ENCODE measurements around the gene MYH7.

The MYH7 gene

GRCh38 chr14:23375527-23376251 is 59.8 kb downstream of the MYH7 start:
- H3K27ac ChIP-seq (ENCODE audit: low read depth, low read length) = no peak overlapping the region
- no peak overlapping the region for H3K4me3 ChIP-seq (ENCODE audit: low read depth in 1 of 2, low read length in 2 of 2)
- H3K27me3 ChIP-seq (ENCODE audit: control insufficient read depth in 1 of 2, insufficient read depth in 2 of 2, low read length in 2 of 2) = no peaks in the 10 kb centered on the region
- peaks cover 7 to 11% of the 10 kb centered on the region in 2 donors for H3K4me1 ChIP-seq (ENCODE audit: control insufficient read depth in 1 of 2, insufficient read depth in 2 of 2, low read length in 2 of 2)
- no peaks in the 10 kb centered on the region for H3K9me3 ChIP-seq (ENCODE audit: control insufficient read depth in 1 of 2, low read length in 2 of 2)
- no peak overlapping the region for H3K9ac ChIP-seq (ENCODE audit: low read depth in 1 of 2, low read length in 2 of 2)
- no peaks in the 10 kb centered on the region for H3K36me3 ChIP-seq (ENCODE audit: control insufficient read depth in 1 of 2, insufficient read depth in 2 of 2, low read length in 2 of 2)

GRCh38 chr14:23373041-23373440 is 62.4 kb downstream of the MYH7 start:
- Histone ChIP-seq H3K36me3 (ENCODE audit: control insufficient read depth in 1 of 2, insufficient read depth in 2 of 2, low read length in 2 of 2) (no peaks in the 10 kb centered on the region), H3K9ac (ENCODE audit: low read depth in 1 of 2, low read length in 2 of 2) (no peak overlapping the region), H3K9me3 (ENCODE audit: control insufficient read depth in 1 of 2, low read length in 2 of 2) (no peaks in the 10 kb centered on the region), H3K27ac (ENCODE audit: low read depth, low read length) (no peak overlapping the region), H3K27me3 (ENCODE audit: control insufficient read depth in 1 of 2, insufficient read depth in 2 of 2, low read length in 2 of 2) (no peaks in the 10 kb centered on the region), H3K4me1 (ENCODE audit: control insufficient read depth in 1 of 2, insufficient read depth in 2 of 2, low read length in 2 of 2) (no peaks in the 10 kb centered on the region), H3K4me3 (ENCODE audit: low read depth in 1 of 2, low read length in 2 of 2) (no peak overlapping the region)

- no peaks in the 10 kb centered on the region for H3K4me1 ChIP-seq (ENCODE audit: control insufficient read depth in 1 of 2, insufficient read depth in 2 of 2, low read length in 2 of 2)
- no peaks in the 10 kb centered on the region for H3K36me3 ChIP-seq (ENCODE audit: control insufficient read depth in 1 of 2, insufficient read depth in 2 of 2, low read length in 2 of 2)
- no peak within 1 kb of the TSS for H3K27ac ChIP-seq (ENCODE audit: low read depth, low read length)
- H3K27me3 ChIP-seq (ENCODE audit: control insufficient read depth in 1 of 2, insufficient read depth in 2 of 2, low read length in 2 of 2) = peaks cover 0 to 3% of the 10 kb centered on the region in 2 donors
- no peaks in the 10 kb centered on the region for H3K9me3 ChIP-seq (ENCODE audit: control insufficient read depth in 1 of 2, low read length in 2 of 2)
- H3K4me3 ChIP-seq (ENCODE audit: low read depth in 1 of 2, low read length in 2 of 2) = no peak within 1 kb of the TSS
- no peak within 1 kb of the TSS for H3K9ac ChIP-seq (ENCODE audit: low read depth in 1 of 2, low read length in 2 of 2)
Observed at GRCh38 chr14:23372509-23372908, 63.0 kb downstream of the MYH7 start, which contains the start of gene IL25. Gene IL25, plus strand, starts transcription at chr14:23372809.

GRCh38 chr14:23371865-23372264 is 63.6 kb downstream of the MYH7 start:
- Histone ChIP-seq H3K36me3 (ENCODE audit: control insufficient read depth in 1 of 2, insufficient read depth in 2 of 2, low read length in 2 of 2) (no peaks in the 10 kb centered on the region), H3K27me3 (ENCODE audit: control insufficient read depth in 1 of 2, insufficient read depth in 2 of 2, low read length in 2 of 2) (peaks cover 4 to 5% of the 10 kb centered on the region in 2 donors), H3K9ac (ENCODE audit: low read depth in 1 of 2, low read length in 2 of 2) (no peak overlapping the region), H3K4me1 (ENCODE audit: control insufficient read depth in 1 of 2, insufficient read depth in 2 of 2, low read length in 2 of 2) (no peaks in the 10 kb centered on the region), H3K4me3 (ENCODE audit: low read depth in 1 of 2, low read length in 2 of 2) (no peak overlapping the region), H3K27ac (ENCODE audit: low read depth, low read length) (no peak overlapping the region), H3K9me3 (ENCODE audit: control insufficient read depth in 1 of 2, low read length in 2 of 2) (no peaks in the 10 kb centered on the region)

- no peaks in the 10 kb centered on the region for H3K9me3 ChIP-seq (ENCODE audit: control insufficient read depth in 1 of 2, low read length in 2 of 2)
- no peak overlapping the region for H3K27ac ChIP-seq (ENCODE audit: low read depth, low read length)
- no peak overlapping the region for H3K4me3 ChIP-seq (ENCODE audit: low read depth in 1 of 2, low read length in 2 of 2)
- H3K36me3 ChIP-seq (ENCODE audit: control insufficient read depth in 1 of 2, insufficient read depth in 2 of 2, low read length in 2 of 2) = no peaks in the 10 kb centered on the region
- peaks cover 6 to 11% of the 10 kb centered on the region in 2 donors for H3K27me3 ChIP-seq (ENCODE audit: control insufficient read depth in 1 of 2, insufficient read depth in 2 of 2, low read length in 2 of 2)
- no peak overlapping the region for H3K9ac ChIP-seq (ENCODE audit: low read depth in 1 of 2, low read length in 2 of 2)
- no peaks in the 10 kb centered on the region for H3K4me1 ChIP-seq (ENCODE audit: control insufficient read depth in 1 of 2, insufficient read depth in 2 of 2, low read length in 2 of 2)
Observed at GRCh38 chr14:23370221-23370620, 65.2 kb downstream of the MYH7 start.

- Histone ChIP-seq H3K4me1 (ENCODE audit: control insufficient read depth in 1 of 2, insufficient read depth in 2 of 2, low read length in 2 of 2) (peaks cover 0 to 4% of the 10 kb centered on the region in 2 donors), H3K4me3 (ENCODE audit: low read depth in 1 of 2, low read length in 2 of 2) (no peak overlapping the region), H3K27ac (ENCODE audit: low read depth, low read length) (no peak overlapping the region), H3K27me3 (ENCODE audit: control insufficient read depth in 1 of 2, insufficient read depth in 2 of 2, low read length in 2 of 2) (peaks cover 14 to 28% of the 10 kb centered on the region in 2 donors), H3K9ac (ENCODE audit: low read depth in 1 of 2, low read length in 2 of 2) (no peak overlapping the region), H3K9me3 (ENCODE audit: control insufficient read depth in 1 of 2, low read length in 2 of 2) (no peaks in the 10 kb centered on the region), H3K36me3 (ENCODE audit: control insufficient read depth in 1 of 2, insufficient read depth in 2 of 2, low read length in 2 of 2) (no peaks in the 10 kb centered on the region)
Observed at GRCh38 chr14:23366426-23366921, 69.0 kb downstream of the MYH7 start.

- H3K27ac ChIP-seq (ENCODE audit: low read depth, low read length) = peak overlapping the region; percentile 72
- no peaks in the 10 kb centered on the region for H3K9me3 ChIP-seq (ENCODE audit: control insufficient read depth in 1 of 2, low read length in 2 of 2)
- peak overlapping the region; percentile 34 to 53 for H3K4me3 ChIP-seq (ENCODE audit: low read depth in 1 of 2, low read length in 2 of 2)
- H3K27me3 ChIP-seq (ENCODE audit: control insufficient read depth in 1 of 2, insufficient read depth in 2 of 2, low read length in 2 of 2) = peaks cover 14 to 28% of the 10 kb centered on the region in 2 donors
- H3K36me3 ChIP-seq (ENCODE audit: control insufficient read depth in 1 of 2, insufficient read depth in 2 of 2, low read length in 2 of 2) = no peaks in the 10 kb centered on the region
- peak overlapping the region in 1 of 2 donors; percentile 40 for H3K9ac ChIP-seq (ENCODE audit: low read depth in 1 of 2, low read length in 2 of 2)
- H3K4me1 ChIP-seq (ENCODE audit: control insufficient read depth in 1 of 2, insufficient read depth in 2 of 2, low read length in 2 of 2) = peaks cover 0 to 4% of the 10 kb centered on the region in 2 donors
Observed at GRCh38 chr14:23365732-23366425, 69.6 kb downstream of the MYH7 start.

GRCh38 chr14:23365036-23365731 is 70.3 kb downstream of the MYH7 start, which contains the start of gene EFS:
Gene EFS, minus strand, starts transcription at chr14:23365172. Its CDS starts 147 bp downstream, at chr14:23365025.
- Histone ChIP-seq H3K27me3 (ENCODE audit: control insufficient read depth in 1 of 2, insufficient read depth in 2 of 2, low read length in 2 of 2) (peaks cover 14 to 28% of the 10 kb centered on the region in 2 donors), H3K4me1 (ENCODE audit: control insufficient read depth in 1 of 2, insufficient read depth in 2 of 2, low read length in 2 of 2) (peaks cover 0 to 4% of the 10 kb centered on the region in 2 donors)

GRCh38 chr14:23364164-23365035 is 71.1 kb downstream of the MYH7 start:
- peak overlapping the region; percentile 40 to 48 for H3K4me3 ChIP-seq (ENCODE audit: low read depth in 1 of 2, low read length in 2 of 2)
- H3K9ac ChIP-seq (ENCODE audit: low read depth in 1 of 2, low read length in 2 of 2) = peak overlapping the region; percentile 14 to 51
- H3K4me1 ChIP-seq (ENCODE audit: control insufficient read depth in 1 of 2, insufficient read depth in 2 of 2, low read length in 2 of 2) = peaks cover 0 to 4% of the 10 kb centered on the region in 2 donors
- H3K36me3 ChIP-seq (ENCODE audit: control insufficient read depth in 1 of 2, insufficient read depth in 2 of 2, low read length in 2 of 2) = no peaks in the 10 kb centered on the region
- H3K27me3 ChIP-seq (ENCODE audit: control insufficient read depth in 1 of 2, insufficient read depth in 2 of 2, low read length in 2 of 2) = peaks cover 14 to 28% of the 10 kb centered on the region in 2 donors
- H3K9me3 ChIP-seq (ENCODE audit: control insufficient read depth in 1 of 2, low read length in 2 of 2) = no peaks in the 10 kb centered on the region
- peak overlapping the region; percentile 66 for H3K27ac ChIP-seq (ENCODE audit: low read depth, low read length)

More at GRCh38 chr14:23365036-23365731, 70.3 kb downstream of the MYH7 start, which contains the start of gene EFS:
- peak within 1 kb of the TSS; percentile 72 for H3K27ac ChIP-seq (ENCODE audit: low read depth, low read length)
- peak within 1 kb of the TSS; percentile 40 to 53 for H3K4me3 ChIP-seq (ENCODE audit: low read depth in 1 of 2, low read length in 2 of 2)
- H3K36me3 ChIP-seq (ENCODE audit: control insufficient read depth in 1 of 2, insufficient read depth in 2 of 2, low read length in 2 of 2) = no peaks in the 10 kb centered on the region
- peak within 1 kb of the TSS; percentile 40 to 51 for H3K9ac ChIP-seq (ENCODE audit: low read depth in 1 of 2, low read length in 2 of 2)
- no peaks in the 10 kb centered on the region for H3K9me3 ChIP-seq (ENCODE audit: control insufficient read depth in 1 of 2, low read length in 2 of 2)

Measured in duodenal mucosa (tissue), 2 donors.